Measurements from ENCODE around the gene BCAP29. TPM values are rescaled to one million over a fixed set of nuclear protein-coding genes. Genes with fewer than 3 reads are reported as not detected.

Gene BCAP29
- total RNA-seq, 1 donor, result 187 TPM

- TF ChIP-seq, protein P1, sequence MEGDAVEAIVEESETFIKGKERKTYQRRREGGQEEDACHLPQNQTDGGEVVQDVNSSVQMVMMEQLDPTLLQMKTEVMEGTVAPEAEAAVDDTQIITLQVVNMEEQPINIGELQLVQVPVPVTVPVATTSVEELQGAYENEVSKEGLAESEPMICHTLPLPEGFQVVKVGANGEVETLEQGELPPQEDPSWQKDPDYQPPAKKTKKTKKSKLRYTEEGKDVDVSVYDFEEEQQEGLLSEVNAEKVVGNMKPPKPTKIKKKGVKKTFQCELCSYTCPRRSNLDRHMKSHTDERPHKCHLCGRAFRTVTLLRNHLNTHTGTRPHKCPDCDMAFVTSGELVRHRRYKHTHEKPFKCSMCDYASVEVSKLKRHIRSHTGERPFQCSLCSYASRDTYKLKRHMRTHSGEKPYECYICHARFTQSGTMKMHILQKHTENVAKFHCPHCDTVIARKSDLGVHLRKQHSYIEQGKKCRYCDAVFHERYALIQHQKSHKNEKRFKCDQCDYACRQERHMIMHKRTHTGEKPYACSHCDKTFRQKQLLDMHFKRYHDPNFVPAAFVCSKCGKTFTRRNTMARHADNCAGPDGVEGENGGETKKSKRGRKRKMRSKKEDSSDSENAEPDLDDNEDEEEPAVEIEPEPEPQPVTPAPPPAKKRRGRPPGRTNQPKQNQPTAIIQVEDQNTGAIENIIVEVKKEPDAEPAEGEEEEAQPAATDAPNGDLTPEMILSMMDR (IDR thresholded peaks at IDR 0.05; ENCODE audit: insufficient read depth, low read length), result no peak
- DNase-seq (ENCODE audit: low read depth), result peak; percentile 97
- H3K4me3 ChIP-seq (ENCODE audit: low read depth, low read length), result no peak overlapping the region
These were observed 15.1 kb downstream of the BCAP29 start for GRCh38 chr7:107594961-107595737.

- H3K4me3 ChIP-seq (ENCODE audit: low read depth, low read length), result no peak overlapping the region
- TF ChIP-seq, protein P1 (IDR thresholded peaks at IDR 0.05; ENCODE audit: insufficient read depth, low read length), result no peak
- DNase-seq (ENCODE audit: low read depth), result no peak
These were observed 17.0 kb downstream of the BCAP29 start for GRCh38 chr7:107596881-107597581.

- no peak for DNase-seq (ENCODE audit: low read depth)
- TF ChIP-seq, protein P1 (IDR thresholded peaks at IDR 0.05; ENCODE audit: insufficient read depth, low read length), result no peak
- H3K4me3 ChIP-seq (ENCODE audit: low read depth, low read length), result no peak overlapping the region
These were observed 17.5 kb downstream of the BCAP29 start for GRCh38 chr7:107597582-107597916.

DNA sequence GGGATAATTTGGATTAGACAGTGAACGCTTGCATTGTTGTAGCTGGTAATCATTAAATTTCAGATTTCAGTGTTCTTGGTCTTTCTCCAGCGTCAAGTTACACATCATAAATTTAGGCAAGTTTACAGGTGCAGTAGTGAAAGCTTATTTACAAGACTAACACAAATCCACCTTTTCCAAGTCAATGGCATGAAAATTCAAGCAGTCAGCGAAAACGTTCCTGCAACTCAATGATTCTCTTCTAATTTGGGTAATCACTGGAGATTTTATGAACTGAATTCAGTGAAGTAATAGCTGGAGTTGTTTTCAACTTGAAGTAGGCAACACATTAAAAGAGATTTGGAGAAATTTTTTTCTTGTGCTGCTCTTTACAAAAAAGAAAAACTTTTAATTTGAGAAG, 17.9 kb downstream of the BCAP29 start:
- TF ChIP-seq, protein P1 (IDR thresholded peaks at IDR 0.05; ENCODE audit: insufficient read depth, low read length), result no peak
- DNase-seq (ENCODE audit: low read depth), result no peak
- no peak overlapping the region for H3K4me3 ChIP-seq (ENCODE audit: low read depth, low read length)

DNA sequence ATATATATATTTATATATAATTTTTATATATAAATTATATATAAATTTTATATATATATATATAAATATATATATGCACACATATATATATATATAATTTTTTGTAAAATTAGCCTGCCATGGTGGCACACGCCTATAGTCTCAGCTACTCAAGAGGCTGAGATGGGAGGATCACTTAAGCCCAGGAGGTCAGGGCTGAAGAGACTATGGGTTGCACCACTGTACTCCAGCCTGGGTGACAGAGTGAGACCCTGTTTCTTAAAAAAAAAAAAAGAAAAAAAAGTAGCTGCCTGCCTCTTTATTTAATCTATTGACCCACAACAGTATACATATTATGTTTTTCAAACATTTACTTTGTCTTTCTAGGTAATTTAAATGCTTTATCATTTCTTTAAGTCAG, 19.2 kb downstream of the BCAP29 start:
- no peak for DNase-seq (ENCODE audit: low read depth)
- TF ChIP-seq, protein P1 (IDR thresholded peaks at IDR 0.05; ENCODE audit: insufficient read depth, low read length), result no peak
- H3K4me3 ChIP-seq (ENCODE audit: low read depth, low read length), result no peak overlapping the region

- H3K4me3 ChIP-seq (ENCODE audit: low read depth, low read length), result no peak overlapping the region
- TF ChIP-seq, protein P1 (IDR thresholded peaks at IDR 0.05; ENCODE audit: insufficient read depth, low read length), result no peak
- DNase-seq (ENCODE audit: low read depth), result no peak
These were observed 20.8 kb downstream of the BCAP29 start for GRCh38 chr7:107600816-107601215.
